Nephron (organoid): ENCODE results near the gene PRXL2A.

Experiments used
- H3K27ac Mint-ChIP-seq, 3 experiments: 2 replicates each; pipeline ENCODE4 v1.8.0; 2020; ENCODE audit warnings: mixed read lengths in 3 of 3, mild to moderate bottlenecking in 2 of 3, moderate library complexity in 1 of 3
- H3K27me3 Mint-ChIP-seq: 2 replicates; pipeline ENCODE4 v1.8.0; 2021; ENCODE audit warnings: low read depth, mild to moderate bottlenecking, moderate library complexity, mixed read lengths
- H3K36me3 Mint-ChIP-seq: 2 replicates; pipeline ENCODE4 v1.8.0; 2020; ENCODE audit warnings: low read depth, mixed read lengths
- H3K4me1 Mint-ChIP-seq: 2 replicates; pipeline ENCODE4 v1.8.0; 2020; ENCODE audit warnings: mixed read lengths
- H3K4me3 Mint-ChIP-seq, 3 experiments: 2 replicates each; pipeline ENCODE4 v1.8.0; 2020; ENCODE audit warnings: mild to moderate bottlenecking in 3 of 3, mixed read lengths in 3 of 3, moderate library complexity in 2 of 3
- H3K9me3 Mint-ChIP-seq: 2 replicates; pipeline ENCODE4 v1.8.0; 2020; ENCODE audit warnings: mixed read lengths
- CTCF ChIP-seq, 3 experiments: fragments of 200-600 bp; sonication (generic); IDR thresholded peaks; one replicate each; pipeline ENCODE4 v1.5.0; 2021; ENCODE audit warnings: antibody characterized with exemption in 3 of 3; ENCODE audit not compliant: unreplicated experiment in 3 of 3

Gene PRXL2A

DNA sequence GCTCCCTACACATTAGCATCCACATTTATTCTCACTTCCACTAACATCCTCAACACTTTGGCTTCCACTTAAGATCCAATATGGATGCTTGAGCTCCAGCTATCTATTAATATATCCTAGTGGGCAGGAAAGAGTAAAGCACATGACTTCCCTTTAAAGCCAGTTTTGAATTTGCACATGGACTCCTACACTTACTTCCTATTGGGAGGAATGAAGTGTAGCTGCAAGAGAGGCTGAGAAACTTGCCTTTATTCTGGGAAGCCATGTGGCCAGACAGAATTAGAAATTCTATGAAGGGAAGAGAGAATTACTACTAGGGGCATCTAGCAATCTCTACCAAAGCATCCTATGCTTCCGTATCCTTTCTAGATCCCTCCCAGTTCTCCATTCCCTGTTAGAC is 42.8 kb downstream of the PRXL2A start:
- no peak for TF ChIP-seq CTCF (IDR thresholded peaks at IDR 0.05; ENCODE audit: unreplicated experiment in 3 of 3)
- peaks cover 33% of the 10 kb centered on the region for H3K4me1 Mint-ChIP-seq

GRCh38 chr10:80452069-80452468 is 43.7 kb downstream of the PRXL2A start:
- Mint-ChIP-seq H3K4me1 (peaks cover 27% of the 10 kb centered on the region), H3K27me3 (peaks cover 7% of the 10 kb centered on the region), H3K36me3 (no peaks in the 10 kb centered on the region), H3K4me3 (no peak overlapping the region), H3K27ac (no peak overlapping the region), H3K9me3 (no peaks in the 10 kb centered on the region)
- TF ChIP-seq CTCF (IDR thresholded peaks at IDR 0.05; ENCODE audit: unreplicated experiment in 3 of 3): no peak

More for the DNA sequence above, 42.8 kb downstream of the PRXL2A start:
- no peaks in the 10 kb centered on the region for H3K36me3 Mint-ChIP-seq
- no peak overlapping the region for H3K27ac Mint-ChIP-seq
- H3K27me3 Mint-ChIP-seq: peaks cover 8% of the 10 kb centered on the region
- no peaks in the 10 kb centered on the region for H3K9me3 Mint-ChIP-seq
- no peak overlapping the region for H3K4me3 Mint-ChIP-seq

DNA sequence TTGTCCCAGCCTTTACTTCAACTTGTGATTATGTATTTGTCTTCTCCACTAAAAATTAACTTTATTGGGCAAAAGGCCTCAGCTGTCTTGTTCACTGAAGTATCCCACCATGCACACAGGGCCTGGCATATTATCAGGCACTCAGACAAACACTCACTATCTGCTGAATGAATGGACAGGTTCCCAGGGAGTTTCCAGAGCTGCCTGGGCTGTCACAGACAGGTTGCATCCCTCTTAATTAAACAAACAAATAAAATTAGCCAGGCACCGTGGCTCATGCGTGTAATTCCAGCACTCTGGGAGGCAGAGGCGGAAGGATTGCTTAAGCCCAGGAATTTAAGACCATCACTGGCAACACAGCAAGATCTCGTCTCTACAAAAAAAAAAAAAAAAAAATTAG is 44.3 kb downstream of the PRXL2A start:
- Mint-ChIP-seq H3K4me3 (no peak overlapping the region), H3K4me1 (peaks cover 22% of the 10 kb centered on the region), H3K27ac (no peak overlapping the region), H3K9me3 (no peaks in the 10 kb centered on the region), H3K36me3 (no peaks in the 10 kb centered on the region), H3K27me3 (peaks cover 4% of the 10 kb centered on the region)
- TF ChIP-seq CTCF (IDR thresholded peaks at IDR 0.05; ENCODE audit: unreplicated experiment in 3 of 3): no peak

GRCh38 chr10:80453056-80453841 is 44.9 kb downstream of the PRXL2A start:
- peaks cover 4% of the 10 kb centered on the region for H3K27me3 Mint-ChIP-seq
- no peaks in the 10 kb centered on the region for H3K36me3 Mint-ChIP-seq
- no peaks in the 10 kb centered on the region for H3K9me3 Mint-ChIP-seq
- peak overlapping the region; percentile 88 to 91 (median 89) for H3K4me3 Mint-ChIP-seq
- no peak for TF ChIP-seq CTCF (IDR thresholded peaks at IDR 0.05; ENCODE audit: unreplicated experiment in 3 of 3)
- H3K4me1 Mint-ChIP-seq: peaks cover 28% of the 10 kb centered on the region
- peak overlapping the region in 2 of 3 experiments; percentile 95 to 98 for H3K27ac Mint-ChIP-seq

- H3K4me1 Mint-ChIP-seq: peaks cover 35% of the 10 kb centered on the region
- H3K27me3 Mint-ChIP-seq: peaks cover 4% of the 10 kb centered on the region
- no peaks in the 10 kb centered on the region for H3K9me3 Mint-ChIP-seq
Observed at GRCh38 chr10:80453842-80454512, 45.6 kb downstream of the PRXL2A start, which contains the start of gene TSPAN14. TSPAN14 (plus strand) TSS chr10:80454310; CDS start chr10:80489234, 34,924 bp downstream.

More at GRCh38 chr10:80453842-80454512, 45.6 kb downstream of the PRXL2A start, which contains the start of gene TSPAN14:
- no peak for TF ChIP-seq CTCF (IDR thresholded peaks at IDR 0.05; ENCODE audit: unreplicated experiment in 3 of 3)
- Mint-ChIP-seq H3K36me3 (no peaks in the 10 kb centered on the region), H3K27ac (peak within 1 kb of the TSS; percentile 93 to 98 (median 95)), H3K4me3 (peak within 1 kb of the TSS; percentile 91 to 98 (median 96))
